ENCODE results near the gene SETBP1.

SETBP1 gene

DNA sequence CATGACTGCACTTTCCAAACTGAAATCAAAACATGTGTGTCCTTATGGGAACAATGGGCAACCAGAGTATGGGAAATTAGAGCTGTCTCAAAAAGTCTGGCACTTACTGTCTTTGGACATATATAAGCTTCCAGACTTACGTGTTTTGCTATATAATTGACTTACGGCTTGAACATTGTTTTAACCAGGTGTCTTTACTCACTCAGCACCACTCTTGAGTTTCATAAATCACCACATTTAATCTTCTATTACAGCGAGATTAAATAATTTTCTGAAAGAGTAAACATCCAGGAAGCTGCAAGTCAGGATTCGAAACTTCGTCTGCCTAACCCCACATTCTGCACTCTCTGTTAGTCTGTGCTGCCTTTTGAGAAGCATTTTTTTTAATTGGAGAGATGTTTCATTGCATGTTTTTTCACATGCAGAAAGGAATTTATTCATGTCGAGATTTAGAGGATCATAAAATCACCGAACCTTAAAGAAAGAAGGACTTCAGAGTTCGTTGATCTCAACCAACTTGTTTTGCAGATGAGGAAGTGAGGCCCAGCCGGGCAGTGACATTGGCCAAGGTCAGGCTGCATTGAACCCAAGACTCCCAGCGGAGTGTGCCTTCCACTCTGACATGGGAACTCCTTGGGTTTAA is 137.3 kb downstream of the SETBP1 start:
- no peak for ATAC-seq
- TF ChIP-seq ZNF70 (CRISPR knock-in tag; IDR thresholded peaks at IDR 0.05) = no peak
- TF ChIP-seq, protein P1, sequence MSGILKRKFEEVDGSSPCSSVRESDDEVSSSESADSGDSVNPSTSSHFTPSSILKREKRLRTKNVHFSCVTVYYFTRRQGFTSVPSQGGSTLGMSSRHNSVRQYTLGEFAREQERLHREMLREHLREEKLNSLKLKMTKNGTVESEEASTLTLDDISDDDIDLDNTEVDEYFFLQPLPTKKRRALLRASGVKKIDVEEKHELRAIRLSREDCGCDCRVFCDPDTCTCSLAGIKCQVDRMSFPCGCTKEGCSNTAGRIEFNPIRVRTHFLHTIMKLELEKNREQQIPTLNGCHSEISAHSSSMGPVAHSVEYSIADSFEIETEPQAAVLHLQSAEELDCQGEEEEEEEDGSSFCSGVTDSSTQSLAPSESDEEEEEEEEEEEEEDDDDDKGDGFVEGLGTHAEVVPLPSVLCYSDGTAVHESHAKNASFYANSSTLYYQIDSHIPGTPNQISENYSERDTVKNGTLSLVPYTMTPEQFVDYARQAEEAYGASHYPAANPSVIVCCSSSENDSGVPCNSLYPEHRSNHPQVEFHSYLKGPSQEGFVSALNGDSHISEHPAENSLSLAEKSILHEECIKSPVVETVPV (CRISPR knock-in tag; IDR thresholded peaks at IDR 0.05) = no peak
- no peak for TF ChIP-seq SNAI2 (CRISPR knock-in tag; IDR thresholded peaks at IDR 0.05)
- TF ChIP-seq, protein P2, sequence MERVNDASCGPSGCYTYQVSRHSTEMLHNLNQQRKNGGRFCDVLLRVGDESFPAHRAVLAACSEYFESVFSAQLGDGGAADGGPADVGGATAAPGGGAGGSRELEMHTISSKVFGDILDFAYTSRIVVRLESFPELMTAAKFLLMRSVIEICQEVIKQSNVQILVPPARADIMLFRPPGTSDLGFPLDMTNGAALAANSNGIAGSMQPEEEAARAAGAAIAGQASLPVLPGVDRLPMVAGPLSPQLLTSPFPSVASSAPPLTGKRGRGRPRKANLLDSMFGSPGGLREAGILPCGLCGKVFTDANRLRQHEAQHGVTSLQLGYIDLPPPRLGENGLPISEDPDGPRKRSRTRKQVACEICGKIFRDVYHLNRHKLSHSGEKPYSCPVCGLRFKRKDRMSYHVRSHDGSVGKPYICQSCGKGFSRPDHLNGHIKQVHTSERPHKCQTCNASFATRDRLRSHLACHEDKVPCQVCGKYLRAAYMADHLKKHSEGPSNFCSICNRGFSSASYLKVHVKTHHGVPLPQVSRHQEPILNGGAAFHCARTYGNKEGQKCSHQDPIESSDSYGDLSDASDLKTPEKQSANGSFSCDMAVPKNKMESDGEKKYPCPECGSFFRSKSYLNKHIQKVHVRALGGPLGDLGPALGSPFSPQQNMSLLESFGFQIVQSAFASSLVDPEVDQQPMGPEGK (CRISPR knock-in tag; IDR thresholded peaks at IDR 0.05; ENCODE audit: borderline replicate concordance) = no peak
- TF ChIP-seq TOX (CRISPR knock-in tag; IDR thresholded peaks at IDR 0.05; ENCODE audit: borderline replicate concordance) = no peak
- TF ChIP-seq TCF4 (CRISPR knock-in tag; IDR thresholded peaks at IDR 0.05; ENCODE audit: borderline replicate concordance) = no peak
- TF ChIP-seq ZNF565 (CRISPR knock-in tag; conservative IDR thresholded peaks at IDR 0.05; ENCODE audit: low read depth) = no peak
- TF ChIP-seq GLIS3 (CRISPR knock-in tag; IDR thresholded peaks at IDR 0.05) = no peak
- TF ChIP-seq CSDC2 (CRISPR knock-in tag; IDR thresholded peaks at IDR 0.05) = no peak
- TF ChIP-seq RARB (CRISPR knock-in tag; IDR thresholded peaks at IDR 0.05) = no peak
- no peak for TF ChIP-seq ESRRG (CRISPR knock-in tag; IDR thresholded peaks at IDR 0.05)
- no peak for TF ChIP-seq ISL1 (CRISPR knock-in tag; IDR thresholded peaks at IDR 0.05)
- TF ChIP-seq ZFP3 (CRISPR knock-in tag; IDR thresholded peaks at IDR 0.05) = no peak
- no peak for TF ChIP-seq BACH2 (CRISPR knock-in tag; IDR thresholded peaks at IDR 0.05; ENCODE audit: borderline replicate concordance)

DNA sequence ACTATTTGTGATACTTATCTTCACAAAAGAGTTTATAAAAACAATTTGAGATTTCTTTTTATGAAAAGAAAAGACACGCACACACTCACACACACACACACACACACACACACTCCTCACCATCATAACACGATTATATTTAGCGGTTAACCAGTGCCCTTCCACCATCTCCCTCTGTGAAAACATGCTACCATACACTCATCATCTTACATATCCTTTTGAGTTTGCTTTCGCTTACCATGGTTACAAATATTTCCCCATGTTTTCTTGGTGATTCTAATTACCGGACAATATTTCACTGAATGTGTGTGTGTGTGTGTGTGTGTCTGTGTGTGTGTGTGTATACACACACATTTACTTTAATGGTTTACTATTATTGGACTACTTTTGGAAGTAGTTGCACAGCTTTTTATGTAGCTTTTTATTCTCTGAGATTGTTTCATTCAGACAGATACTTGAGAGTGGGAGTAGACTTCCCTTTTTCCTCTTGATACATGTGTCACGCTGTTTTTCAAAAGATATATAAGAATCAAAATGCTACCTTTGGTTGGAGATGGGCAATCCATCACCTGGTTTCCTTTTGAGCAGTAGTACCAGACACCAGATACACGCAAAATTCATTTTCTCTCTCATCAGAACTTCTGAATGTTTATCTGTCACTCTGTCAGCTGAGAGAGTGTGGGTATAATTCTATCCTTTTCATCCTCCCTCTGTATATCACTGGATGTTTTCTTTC is 138.1 kb downstream of the SETBP1 start:
- no peak for ATAC-seq
- TF ChIP-seq GLIS3 (CRISPR knock-in tag; IDR thresholded peaks at IDR 0.05) = no peak
- no peak for TF ChIP-seq CSDC2 (CRISPR knock-in tag; IDR thresholded peaks at IDR 0.05)
- TF ChIP-seq RARB (CRISPR knock-in tag; IDR thresholded peaks at IDR 0.05) = no peak
- no peak for TF ChIP-seq OSR1 (CRISPR knock-in tag; IDR thresholded peaks at IDR 0.05)
- no peak for TF ChIP-seq ZNF8 (CRISPR knock-in tag; IDR thresholded peaks at IDR 0.05)
- TF ChIP-seq ZNF565 (CRISPR knock-in tag; conservative IDR thresholded peaks at IDR 0.05; ENCODE audit: low read depth) = no peak
- no peak for TF ChIP-seq ARNTL (CRISPR knock-in tag; IDR thresholded peaks at IDR 0.05; ENCODE audit: borderline replicate concordance, low read depth)
- TF ChIP-seq TOX (CRISPR knock-in tag; IDR thresholded peaks at IDR 0.05; ENCODE audit: borderline replicate concordance) = no peak
- TF ChIP-seq, protein P3, sequence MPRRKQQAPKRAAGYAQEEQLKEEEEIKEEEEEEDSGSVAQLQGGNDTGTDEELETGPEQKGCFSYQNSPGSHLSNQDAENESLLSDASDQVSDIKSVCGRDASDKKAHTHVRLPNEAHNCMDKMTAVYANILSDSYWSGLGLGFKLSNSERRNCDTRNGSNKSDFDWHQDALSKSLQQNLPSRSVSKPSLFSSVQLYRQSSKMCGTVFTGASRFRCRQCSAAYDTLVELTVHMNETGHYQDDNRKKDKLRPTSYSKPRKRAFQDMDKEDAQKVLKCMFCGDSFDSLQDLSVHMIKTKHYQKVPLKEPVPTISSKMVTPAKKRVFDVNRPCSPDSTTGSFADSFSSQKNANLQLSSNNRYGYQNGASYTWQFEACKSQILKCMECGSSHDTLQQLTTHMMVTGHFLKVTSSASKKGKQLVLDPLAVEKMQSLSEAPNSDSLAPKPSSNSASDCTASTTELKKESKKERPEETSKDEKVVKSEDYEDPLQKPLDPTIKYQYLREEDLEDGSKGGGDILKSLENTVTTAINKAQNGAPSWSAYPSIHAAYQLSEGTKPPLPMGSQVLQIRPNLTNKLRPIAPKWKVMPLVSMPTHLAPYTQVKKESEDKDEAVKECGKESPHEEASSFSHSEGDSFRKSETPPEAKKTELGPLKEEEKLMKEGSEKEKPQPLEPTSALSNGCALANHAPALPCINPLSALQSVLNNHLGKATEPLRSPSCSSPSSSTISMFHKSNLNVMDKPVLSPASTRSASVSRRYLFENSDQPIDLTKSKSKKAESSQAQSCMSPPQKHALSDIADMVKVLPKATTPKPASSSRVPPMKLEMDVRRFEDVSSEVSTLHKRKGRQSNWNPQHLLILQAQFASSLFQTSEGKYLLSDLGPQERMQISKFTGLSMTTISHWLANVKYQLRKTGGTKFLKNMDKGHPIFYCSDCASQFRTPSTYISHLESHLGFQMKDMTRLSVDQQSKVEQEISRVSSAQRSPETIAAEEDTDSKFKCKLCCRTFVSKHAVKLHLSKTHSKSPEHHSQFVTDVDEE (CRISPR knock-in tag; IDR thresholded peaks at IDR 0.05) = no peak
- TF ChIP-seq, protein P4, sequence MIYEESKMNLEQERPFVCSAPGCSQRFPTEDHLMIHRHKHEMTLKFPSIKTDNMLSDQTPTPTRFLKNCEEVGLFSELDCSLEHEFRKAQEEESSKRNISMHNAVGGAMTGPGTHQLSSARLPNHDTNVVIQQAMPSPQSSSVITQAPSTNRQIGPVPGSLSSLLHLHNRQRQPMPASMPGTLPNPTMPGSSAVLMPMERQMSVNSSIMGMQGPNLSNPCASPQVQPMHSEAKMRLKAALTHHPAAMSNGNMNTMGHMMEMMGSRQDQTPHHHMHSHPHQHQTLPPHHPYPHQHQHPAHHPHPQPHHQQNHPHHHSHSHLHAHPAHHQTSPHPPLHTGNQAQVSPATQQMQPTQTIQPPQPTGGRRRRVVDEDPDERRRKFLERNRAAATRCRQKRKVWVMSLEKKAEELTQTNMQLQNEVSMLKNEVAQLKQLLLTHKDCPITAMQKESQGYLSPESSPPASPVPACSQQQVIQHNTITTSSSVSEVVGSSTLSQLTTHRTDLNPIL (CRISPR knock-in tag; IDR thresholded peaks at IDR 0.05; ENCODE audit: low read depth) = no peak
- TF ChIP-seq ESRRG (CRISPR knock-in tag; IDR thresholded peaks at IDR 0.05) = no peak
- TF ChIP-seq, protein P2 (CRISPR knock-in tag; IDR thresholded peaks at IDR 0.05; ENCODE audit: borderline replicate concordance) = no peak
- TF ChIP-seq BACH2 (CRISPR knock-in tag; IDR thresholded peaks at IDR 0.05; ENCODE audit: borderline replicate concordance) = no peak
- TF ChIP-seq ISL1 (CRISPR knock-in tag; IDR thresholded peaks at IDR 0.05) = no peak
- TF ChIP-seq PPARA (CRISPR knock-in tag; IDR thresholded peaks at IDR 0.05; ENCODE audit: borderline replicate concordance) = no peak
- no peak for TF ChIP-seq ZFP3 (CRISPR knock-in tag; IDR thresholded peaks at IDR 0.05)

All from SK-N-SH treated with all-trans-retinoic acid at 6 μM for 48 hours (cell line).